AG08395 (cell line): ENCODE results near the gene NFATC1.

ENCODE experiments used
- DNase-seq: peaks from one replicate; pipeline ENCODE4 v3.0.0; 2012; ENCODE audit warnings: mixed read lengths, low spot score

The NFATC1 gene

GRCh38 chr18:79522451-79523205, 126.9 kb downstream of the NFATC1 start:
- no peak for DNase-seq

DNA sequence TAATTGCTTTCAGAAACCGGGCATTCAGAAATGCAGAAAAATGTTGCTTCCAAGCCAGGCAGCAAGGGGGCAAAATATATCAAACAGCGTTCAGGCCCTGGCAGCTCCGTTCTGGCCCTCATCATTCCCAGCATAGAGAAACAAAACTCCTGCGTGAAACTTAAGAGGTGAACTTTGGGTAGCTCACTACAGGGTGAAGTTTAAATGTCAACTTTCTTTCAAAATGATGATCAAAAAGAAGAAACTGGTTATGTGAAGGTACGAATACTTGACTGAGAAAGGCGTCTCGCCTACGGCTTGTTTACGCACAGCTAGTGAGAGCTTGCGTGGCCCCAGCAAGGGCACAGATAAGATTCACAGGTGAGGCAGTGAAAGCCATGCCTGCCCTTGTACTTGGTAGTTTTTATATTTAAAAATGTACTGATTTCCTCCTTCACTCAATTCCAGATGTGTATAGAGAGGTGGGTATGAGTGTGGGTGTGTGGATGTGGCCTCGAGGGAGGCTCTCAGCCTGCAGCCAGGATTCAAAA, 127.5 kb downstream of the NFATC1 start:
- DNase-seq, result no peak

DNA sequence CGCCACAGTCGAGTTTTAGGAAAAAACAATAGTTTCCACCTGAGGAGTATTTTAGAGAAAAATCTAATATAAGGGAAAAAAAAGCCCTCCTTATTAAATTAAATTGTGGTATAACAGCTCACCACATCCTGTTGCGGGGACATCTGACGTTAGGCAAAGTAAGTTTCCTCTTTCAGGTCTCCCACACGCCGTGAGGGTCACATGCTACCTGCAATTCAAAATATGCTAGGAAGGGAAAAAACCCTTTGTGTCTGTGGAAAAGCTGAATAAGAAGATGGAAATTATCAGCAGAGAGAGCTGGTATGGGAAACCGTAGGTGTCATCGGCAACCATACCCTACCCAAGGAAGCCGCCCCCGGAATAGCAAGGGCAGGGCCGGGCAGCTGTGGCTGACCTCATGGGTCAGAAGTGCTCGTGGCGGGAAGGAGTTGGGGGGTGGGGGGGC, 128.0 kb downstream of the NFATC1 start:
- DNase-seq, result no peak

DNA sequence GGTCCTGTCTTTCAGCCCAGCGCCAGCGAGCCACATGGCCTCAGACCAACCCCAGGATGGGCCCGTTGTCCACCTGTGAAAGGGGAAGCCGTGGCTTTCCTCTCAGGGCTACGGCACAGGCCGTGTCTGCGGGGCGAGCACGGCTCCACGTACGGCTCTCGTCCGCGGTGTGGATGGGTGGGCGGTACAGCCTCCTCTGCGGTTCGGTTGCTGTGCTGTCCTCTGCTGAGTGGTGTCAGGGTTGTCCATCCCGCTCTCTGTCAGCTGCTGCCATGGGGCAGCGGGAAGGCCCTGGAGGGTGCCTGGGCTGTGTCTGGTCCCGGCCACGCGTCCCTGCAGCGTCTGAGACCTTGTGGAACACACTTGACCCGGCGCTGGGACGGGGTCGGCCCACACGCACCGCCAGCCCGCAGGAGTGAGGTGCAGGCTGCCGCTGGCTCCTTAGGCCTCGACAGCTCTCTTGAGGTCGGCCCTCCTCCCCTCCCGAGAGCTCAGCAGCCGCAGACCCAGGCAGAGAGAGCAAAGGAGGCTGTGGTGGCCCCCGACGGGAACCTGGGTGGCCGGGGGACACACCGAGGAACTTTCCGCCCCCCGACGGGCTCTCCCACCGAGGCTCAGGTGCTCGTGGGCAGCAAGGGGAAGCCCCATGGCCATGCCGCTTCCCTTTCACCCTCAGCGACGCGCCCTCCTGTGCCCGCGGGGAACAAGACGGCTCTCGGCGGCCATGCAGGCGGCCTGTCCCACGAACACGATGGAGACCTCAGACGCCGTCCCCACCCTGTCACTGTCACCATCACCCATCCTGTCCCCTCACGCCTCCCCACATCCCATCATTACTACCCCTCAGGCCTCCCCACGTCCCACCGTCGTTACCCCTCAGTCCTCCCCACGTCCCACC, 128.7 kb downstream of the NFATC1 start:
- DNase-seq, result no peak

DNA sequence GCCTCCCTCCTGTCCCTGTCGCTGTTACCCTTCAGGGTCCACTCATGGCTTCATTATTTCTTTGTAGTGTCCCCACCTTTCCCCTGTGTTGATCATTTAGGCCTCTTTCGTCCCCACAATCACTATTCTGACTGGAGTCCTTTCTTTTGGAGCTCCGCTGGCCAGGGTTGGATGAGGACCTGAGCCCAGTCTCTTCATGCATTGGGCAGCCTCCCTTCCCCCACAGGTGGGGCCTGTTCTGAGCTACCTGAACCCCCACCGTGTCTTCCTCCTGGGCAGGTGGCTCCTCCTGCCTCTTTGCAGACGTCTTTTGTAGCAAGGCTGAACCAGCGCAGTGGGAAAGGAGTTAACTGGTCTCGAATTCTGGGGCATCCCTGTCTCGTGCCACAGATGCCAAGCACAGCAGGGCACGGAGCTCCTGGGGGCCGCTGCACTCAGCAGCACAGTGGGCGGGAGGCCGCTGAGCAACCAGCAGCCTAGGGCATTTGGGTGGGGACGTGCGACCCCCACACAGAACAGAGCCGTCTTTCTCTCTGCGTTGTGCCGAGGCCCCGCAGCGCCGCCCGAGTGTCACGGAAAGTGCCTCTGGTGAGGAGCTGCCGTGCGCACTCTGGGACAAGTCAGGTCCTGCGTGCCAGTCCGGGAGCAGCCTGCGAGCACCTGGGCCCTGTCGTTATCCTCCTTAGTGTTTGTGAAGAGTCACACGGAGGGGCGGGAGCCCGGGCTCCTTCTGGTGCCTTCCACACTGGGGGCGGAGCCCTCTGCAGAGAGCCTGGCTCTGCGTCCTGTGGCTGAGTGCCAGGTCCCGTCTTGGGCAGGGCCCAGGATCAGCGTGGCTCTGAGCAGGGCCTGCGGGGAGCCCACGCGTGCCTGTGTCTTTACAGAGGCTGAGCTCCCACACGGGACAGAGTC, 130.1 kb downstream of the NFATC1 start:
- peak; percentile 65 for DNase-seq

GRCh38 chr18:79526468-79527460, 131.0 kb downstream of the NFATC1 start:
- no peak for DNase-seq

GRCh38 chr18:79527656-79528315, 132.1 kb downstream of the NFATC1 start:
- no peak for DNase-seq

GRCh38 chr18:79528316-79528695, 132.6 kb downstream of the NFATC1 start:
- no peak for DNase-seq

DNA sequence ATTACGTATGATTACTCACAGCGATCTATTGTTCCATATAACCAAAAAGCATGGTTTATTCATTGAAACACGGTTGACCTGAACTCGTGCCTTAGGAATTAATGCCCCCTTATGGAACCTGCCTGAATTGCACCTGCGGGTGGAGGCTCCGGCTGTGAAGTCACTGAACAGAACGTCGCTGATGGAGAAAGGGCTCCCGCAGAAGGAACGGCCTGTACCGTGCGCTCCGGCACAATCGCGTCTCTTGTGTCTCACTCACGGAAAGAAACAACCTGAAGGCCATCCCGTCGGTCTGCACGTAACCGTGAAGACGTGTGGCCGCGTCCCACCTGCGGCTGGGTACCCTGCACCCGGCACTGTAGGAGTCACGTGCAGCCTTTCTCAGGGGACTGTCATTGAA, 133.1 kb downstream of the NFATC1 start:
- peak; percentile 87 for DNase-seq

GRCh38 chr18:79529296-79529695, 133.6 kb downstream of the NFATC1 start:
- no peak for DNase-seq

GRCh38 chr18:79529991-79530390, 134.3 kb downstream of the NFATC1 start:
- DNase-seq, result no peak

- DNase-seq, result no peak
Measured at GRCh38 chr18:79530821-79531220, 135.1 kb downstream of the NFATC1 start.

DNA sequence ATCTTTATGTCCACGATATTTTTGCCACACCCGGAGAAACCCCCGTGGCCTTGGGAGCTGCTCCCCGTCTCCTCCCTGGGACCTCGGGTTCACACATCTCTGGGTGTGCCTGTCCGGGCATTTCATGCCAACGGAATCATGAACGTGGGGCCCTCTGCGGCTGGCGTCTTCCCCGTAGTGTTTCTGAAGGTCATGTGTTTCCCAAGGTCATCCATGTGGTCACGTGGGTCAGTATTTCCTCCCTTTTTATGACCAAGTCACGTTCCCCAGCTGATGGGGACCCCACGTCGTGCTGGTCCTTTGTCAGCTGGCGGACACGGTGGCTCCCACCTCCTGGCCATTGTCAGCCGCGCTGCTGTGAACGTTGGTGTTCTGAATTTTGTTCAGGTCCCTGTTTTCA, 135.7 kb downstream of the NFATC1 start:
- DNase-seq, result no peak

DNA sequence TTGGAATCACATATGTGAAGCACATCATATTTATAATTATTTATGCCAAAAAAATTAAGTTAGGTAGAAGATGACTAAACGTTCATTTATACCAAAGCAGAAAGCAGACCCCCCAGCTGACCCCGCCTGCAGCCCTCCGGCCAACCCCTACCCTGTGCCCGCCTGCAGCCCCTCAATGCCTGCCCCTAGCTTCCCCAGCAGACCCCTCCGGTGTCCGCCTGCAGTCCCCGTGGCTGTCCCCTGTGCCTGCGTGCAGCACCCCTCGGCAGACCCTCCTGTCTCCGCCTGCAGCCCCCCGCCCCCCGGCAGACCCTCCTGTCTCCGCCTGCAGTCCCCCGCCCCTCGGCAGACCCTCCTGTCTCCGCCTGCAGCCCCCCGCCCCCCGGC, 136.2 kb downstream of the NFATC1 start:
- no peak for DNase-seq

GRCh38 chr18:79532313-79533007, 136.7 kb downstream of the NFATC1 start:
- DNase-seq, result peak; percentile 25

DNA sequence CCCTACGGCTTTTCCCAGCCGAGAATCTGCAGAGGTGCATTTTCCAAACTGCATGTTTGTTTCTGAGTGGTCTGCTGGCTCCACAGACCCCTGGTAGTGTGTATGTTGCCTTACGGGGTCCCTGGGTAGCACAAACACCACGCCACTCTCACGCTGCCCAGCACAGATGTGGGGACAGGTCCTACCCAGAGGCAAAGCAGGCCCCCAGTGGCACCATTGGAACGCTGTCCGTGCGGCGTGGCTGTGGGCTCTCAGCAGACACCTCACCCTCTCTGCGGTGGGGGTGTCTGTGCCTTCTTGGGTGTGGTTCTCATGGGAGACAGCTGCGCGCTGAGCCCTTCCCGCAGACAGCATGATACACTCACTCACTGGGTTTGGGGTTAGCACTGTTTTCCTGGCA, 137.4 kb downstream of the NFATC1 start:
- no peak for DNase-seq

GRCh38 chr18:79533591-79533990, 137.9 kb downstream of the NFATC1 start:
- DNase-seq, result no peak

- DNase-seq, result no peak
Measured at GRCh38 chr18:79534356-79534755, 138.6 kb downstream of the NFATC1 start.

DNA sequence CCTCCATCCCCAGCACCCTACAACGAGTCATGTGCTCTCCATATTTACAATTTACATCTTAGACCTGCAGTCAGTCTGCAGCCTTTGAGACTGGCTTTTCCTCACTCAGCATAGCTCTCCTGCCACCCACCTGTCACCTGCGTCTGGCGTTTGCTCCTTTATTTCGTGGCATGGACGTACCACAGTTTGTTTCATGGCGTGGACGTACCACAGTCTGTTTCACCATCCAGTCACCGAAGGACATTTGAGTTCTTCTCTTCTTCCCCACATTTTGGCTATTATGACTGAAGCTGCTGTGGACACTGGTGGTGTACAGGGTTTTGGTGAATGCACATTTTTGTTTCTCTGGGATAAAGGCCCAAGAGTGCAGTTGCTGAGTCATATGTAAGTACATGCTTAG, 142.0 kb downstream of the NFATC1 start:
- DNase-seq, result no peak

DNA sequence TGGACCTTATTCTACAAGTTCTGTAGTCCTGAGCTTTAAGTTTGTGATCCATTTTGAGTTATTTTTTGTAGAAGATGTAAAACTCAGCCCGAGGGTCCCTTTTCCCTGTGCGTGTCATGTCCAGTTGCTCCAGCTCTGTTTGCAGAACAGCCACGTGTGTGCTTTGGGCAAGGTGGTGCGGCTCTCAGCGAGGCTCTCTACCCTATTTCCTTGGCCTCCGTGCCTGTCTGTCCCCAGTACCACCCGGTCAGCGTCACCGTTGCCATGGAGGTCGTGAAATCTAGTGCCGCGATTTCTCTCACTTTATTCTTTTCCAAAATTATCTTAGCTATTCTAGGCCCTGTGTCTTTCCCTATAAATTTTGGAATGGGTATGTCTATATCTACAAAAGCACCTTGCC, 142.9 kb downstream of the NFATC1 start:
- no peak for DNase-seq
